Upper lobe of left lung (tissue), 6 donors: Measurements from ENCODE around the gene NOTCH4. TPM values are rescaled to one million over a fixed set of nuclear protein-coding genes. Genes with fewer than 3 reads are reported as not detected.

ENCODE experiments used
- ATAC-seq, 2 donors: fragments of 200-7000 bp; cut with Tn5 transposase; one replicate each; pipeline ENCODE4 v1.9.1; 2022; ENCODE audit warnings: mild to moderate bottlenecking in 2 of 2, moderate library complexity in 2 of 2; ENCODE audit not compliant: low FRiP score in 2 of 2
- DNase-seq, 2 donors: peaks; one replicate each; pipeline ENCODE4 v3.0.0-alpha.2; 2019 to 2020
- H3K27ac ChIP-seq, 4 donors: fragments of 200-600 bp; sonication (generic); one replicate each; pipeline ENCODE4 v1.5.1; 2016 to 2019
- H3K27me3 ChIP-seq, 4 donors: fragments of 200-600 bp; sonication (generic); one replicate each; pipeline ENCODE4 v1.5.1; 2017 to 2019
- H3K36me3 ChIP-seq, 4 donors: fragments of 200-600 bp; sonication (generic); one replicate each; pipeline ENCODE4 v1.5.1; 2016 to 2019
- H3K4me1 ChIP-seq, 4 donors: fragments of 200-600 bp; sonication (generic); one replicate each; pipeline ENCODE4 v1.5.1; 2018 to 2019
- H3K4me3 ChIP-seq, 4 donors: fragments of 200-600 bp; sonication (generic); one replicate each; pipeline ENCODE4 v1.5.1; 2017 to 2019; ENCODE audit warnings: mild to moderate bottlenecking in 2 of 4, moderate library complexity in 1 of 4
- H3K9me3 ChIP-seq, 4 donors: fragments of 200-600 bp; sonication (generic); one replicate each; pipeline ENCODE4 v1.5.1; 2018 to 2019
- CTCF ChIP-seq, 6 experiments: fragments of 450-650 bp in 4 of 6; fragments of 200-600 bp in 2 of 6; sonication (generic) in 2 of 6; IDR thresholded peaks; one replicate each; pipeline ENCODE4 v1.5.1; 2016 to 2019; ENCODE audit warnings: antibody characterized with exemption in 6 of 6
- EP300 ChIP-seq, 4 donors: sonication (generic); formaldehyde crosslinking; IDR thresholded peaks; one replicate each; pipeline ENCODE4 v1.5.1; 2017; ENCODE audit warnings: antibody characterized with exemption in 4 of 4, control low read depth in 2 of 4
- POLR2A ChIP-seq, 4 donors: fragments of 450-650 bp; IDR thresholded peaks; one replicate each; pipeline ENCODE4 v1.5.1; 2016 to 2017; ENCODE audit warnings: antibody characterized with exemption in 4 of 4, mild to moderate bottlenecking in 2 of 4
- POLR2AphosphoS5 ChIP-seq, 2 donors: sonication (generic); formaldehyde crosslinking; IDR thresholded peaks; one replicate each; pipeline ENCODE4 v1.5.1; 2017; ENCODE audit warnings: antibody characterized with exemption in 2 of 2
- WGBS, 2 donors: methylation state at CpG; one replicate each; pipeline ENCODE4 v1.1.5; 2017 to 2018; 5-methylcytosine and 5-hydroxymethylcytosine counted together
- total RNA-seq, 6 donors: library from RNA; depleted of rRNA in 4 of 6; stranded (reverse); fragments of >200 nt in 4 of 6; gene quantifications; one replicate each; pipeline versions ENCODE4 v1.1.0 to v1.2.1, GENCODE V29; 2016 to 2021
- donor health status: DM: no; HTN: no; CAD: no; lungs with moderate emphysema.
- donor health status: DM: no; HTN: yes; CAD: no; lungs with severe emphysema.

Gene NOTCH4
- total RNA-seq, 6 donors from 2014 or later = 27.0 to 139 (median 65.1) TPM

- peaks cover 0 to 35% (median 14%) of the 10 kb centered on the region in 4 donors for H3K27me3 ChIP-seq
- no peak overlapping the region for H3K4me3 ChIP-seq
- TF ChIP-seq POLR2AphosphoS5 (IDR thresholded peaks at IDR 0.05) = no peak
- no peak for TF ChIP-seq CTCF (IDR thresholded peaks at IDR 0.05)
- TF ChIP-seq POLR2A (IDR thresholded peaks at IDR 0.05) = no peak
- no peak for TF ChIP-seq EP300 (IDR thresholded peaks at IDR 0.05)
- DNase-seq = peak in 1 of 2 donors; percentile 86
- WGBS, 2 donors = 62 to 69% methylated on average over 27 to 40 of the region's 55 CpGs
- no peaks in the 10 kb centered on the region for H3K9me3 ChIP-seq
- H3K36me3 ChIP-seq = no peaks in the 10 kb centered on the region
- no peak for ATAC-seq
- no peak overlapping the region for H3K27ac ChIP-seq
- H3K4me1 ChIP-seq = peaks cover 29 to 57% (median 33%) of the 10 kb centered on the region in 4 donors
Observed at GRCh38 chr6:32149932-32150870, 73.7 kb downstream of the NOTCH4 start.

- Histone ChIP-seq H3K27me3 (peaks cover 0 to 35% (median 14%) of the 10 kb centered on the region in 4 donors), H3K36me3 (no peaks in the 10 kb centered on the region)
Observed at GRCh38 chr6:32149092-32149755, 74.6 kb downstream of the NOTCH4 start.

GRCh38 chr6:32148289-32149091, 75.4 kb downstream of the NOTCH4 start:
- Histone ChIP-seq H3K27ac (no peak overlapping the region), H3K27me3 (peaks cover 0 to 35% (median 14%) of the 10 kb centered on the region in 4 donors), H3K4me3 (peak overlapping the region in 3 of 4 donors; percentile 18 to 37 (median 30)), H3K9me3 (no peaks in the 10 kb centered on the region), H3K4me1 (peaks cover 16 to 40% (median 19%) of the 10 kb centered on the region in 4 donors), H3K36me3 (no peaks in the 10 kb centered on the region)
- ATAC-seq (peak; percentile 54 to 77), DNase-seq (peak; percentile 52 to 61)
- 29 to 50% methylated on average over 39 of the region's 39 CpGs for WGBS, 2 donors
- TF ChIP-seq CTCF (IDR thresholded peaks at IDR 0.05) (no peak), POLR2AphosphoS5 (IDR thresholded peaks at IDR 0.05) (no peak), EP300 (IDR thresholded peaks at IDR 0.05) (no peak), POLR2A (IDR thresholded peaks at IDR 0.05) (no peak)

More at GRCh38 chr6:32149092-32149755, 74.6 kb downstream of the NOTCH4 start:
- Histone ChIP-seq H3K27ac (no peak overlapping the region), H3K4me1 (peaks cover 22 to 47% (median 26%) of the 10 kb centered on the region in 4 donors), H3K9me3 (no peaks in the 10 kb centered on the region), H3K4me3 (peak overlapping the region in 2 of 4 donors; percentile 30 to 37)
- DNase-seq (peak in 1 of 2 donors; percentile 76), ATAC-seq (no peak)
- WGBS, 2 donors = 42 to 70% methylated on average over 42 to 47 of the region's 47 CpGs
- no peak for TF ChIP-seq POLR2A (IDR thresholded peaks at IDR 0.05)

- Histone ChIP-seq H3K27ac (no peak overlapping the region), H3K27me3 (peaks cover 0 to 35% (median 14%) of the 10 kb centered on the region in 4 donors), H3K36me3 (no peaks in the 10 kb centered on the region), H3K4me3 (no peak overlapping the region), H3K4me1 (peaks cover 6 to 31% (median 10%) of the 10 kb centered on the region in 4 donors), H3K9me3 (no peaks in the 10 kb centered on the region)
- ATAC-seq (no peak), DNase-seq (no peak)
- no peak for TF ChIP-seq POLR2A (IDR thresholded peaks at IDR 0.05)
- TF ChIP-seq CTCF (IDR thresholded peaks at IDR 0.05) = no peak
- TF ChIP-seq EP300 (IDR thresholded peaks at IDR 0.05) = no peak
- TF ChIP-seq POLR2AphosphoS5 (IDR thresholded peaks at IDR 0.05) = no peak
- 86 to 88% methylated on average over 4 of the region's 4 CpGs for WGBS, 2 donors
Observed at GRCh38 chr6:32147401-32148132, 76.3 kb downstream of the NOTCH4 start.
